Stimulated activated CD8-positive, alpha-beta memory T cell treated with anti-CD3 and anti-CD28 coated beads, Interleukin-4, amount 100 ng/mL, for 4 hours (primary cell): ENCODE results near the gene SACM1L.

ENCODE experiments used
- DNase-seq, 2 donors: peaks; one replicate each; pipeline ENCODE4 v3.0.0-alpha.2; 2020; ENCODE audit warnings: low read depth in 2 of 2, low spot score in 1 of 2

Gene SACM1L

DNA sequence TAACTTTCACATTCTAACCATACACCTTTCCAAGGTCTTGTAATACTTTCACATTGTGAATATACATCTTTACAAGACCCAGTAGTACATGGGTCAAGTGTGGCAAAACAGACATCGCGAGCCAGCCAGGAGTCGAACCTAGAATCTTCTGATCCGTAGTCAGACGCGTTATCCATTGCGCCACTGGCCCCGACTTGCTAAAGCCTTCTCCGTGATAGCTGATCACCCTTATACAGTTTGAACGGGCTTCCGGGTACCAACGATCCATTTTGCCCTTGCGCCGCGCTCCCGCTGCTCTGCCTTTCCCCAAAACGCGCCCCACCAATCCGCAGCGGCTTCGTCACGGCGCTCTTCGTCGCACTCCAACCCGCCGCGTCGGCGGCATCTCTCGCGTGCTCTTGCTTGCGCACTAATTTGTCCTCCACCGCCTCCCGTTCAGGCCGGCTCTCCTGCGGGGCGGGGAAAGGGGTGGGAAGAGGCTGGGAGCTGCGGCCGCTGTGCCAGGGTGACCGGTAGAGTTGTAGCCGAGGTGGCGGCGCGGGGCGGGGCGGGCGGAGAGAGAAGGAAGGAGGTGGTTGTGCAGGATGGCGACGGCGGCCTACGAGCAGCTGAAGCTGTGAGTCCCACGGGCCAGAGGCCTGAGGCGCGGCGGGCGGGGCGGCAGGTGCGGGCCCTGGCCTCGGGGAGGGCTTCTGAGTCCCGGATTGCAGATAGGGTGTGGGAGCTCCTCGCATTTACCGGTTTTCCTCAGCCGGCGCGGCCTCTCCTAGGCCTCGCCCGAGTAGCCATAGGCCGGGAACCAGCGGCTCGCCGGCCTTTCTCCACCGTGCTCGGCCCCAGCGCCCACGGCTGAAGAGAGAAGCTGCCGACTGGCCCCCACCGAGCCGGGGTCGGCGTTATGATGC lies at the start of gene SACM1L:
TSS of gene SACM1L (plus strand) at position 515 of the 905 bp plus-strand sequence. CDS start at position 585, 70 bp downstream.
- DNase-seq = peak; percentile 91 to 92

DNA sequence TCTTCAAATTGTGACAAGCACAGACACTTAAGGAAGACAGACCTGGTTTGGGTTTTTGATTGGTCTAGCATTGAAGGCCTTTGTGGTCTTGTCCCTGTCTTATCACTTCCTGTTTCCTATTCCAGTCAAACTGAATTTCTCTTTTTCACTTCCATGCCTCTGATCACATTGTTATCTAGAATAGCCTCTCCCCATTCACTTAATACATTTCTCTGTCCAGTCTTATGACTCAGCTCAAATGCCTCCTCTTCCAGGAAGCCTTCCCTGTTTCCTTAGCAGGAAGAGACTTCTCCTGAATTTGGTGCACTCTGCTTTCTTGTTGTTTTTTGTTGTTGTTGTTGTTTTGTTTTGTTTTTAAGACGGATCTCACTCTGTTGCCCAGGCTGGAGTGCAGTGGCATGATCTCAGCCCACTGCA lies 49.1 kb upstream of the SACM1L start:
- DNase-seq = no peak

- DNase-seq = no peak
Measured at GRCh38 chr3:45640724-45641361, 48.4 kb upstream of the SACM1L start.

GRCh38 chr3:45641756-45642155 lies 47.4 kb upstream of the SACM1L start:
- no peak for DNase-seq

GRCh38 chr3:45642731-45643152 lies 46.5 kb upstream of the SACM1L start:
- no peak for DNase-seq

DNA sequence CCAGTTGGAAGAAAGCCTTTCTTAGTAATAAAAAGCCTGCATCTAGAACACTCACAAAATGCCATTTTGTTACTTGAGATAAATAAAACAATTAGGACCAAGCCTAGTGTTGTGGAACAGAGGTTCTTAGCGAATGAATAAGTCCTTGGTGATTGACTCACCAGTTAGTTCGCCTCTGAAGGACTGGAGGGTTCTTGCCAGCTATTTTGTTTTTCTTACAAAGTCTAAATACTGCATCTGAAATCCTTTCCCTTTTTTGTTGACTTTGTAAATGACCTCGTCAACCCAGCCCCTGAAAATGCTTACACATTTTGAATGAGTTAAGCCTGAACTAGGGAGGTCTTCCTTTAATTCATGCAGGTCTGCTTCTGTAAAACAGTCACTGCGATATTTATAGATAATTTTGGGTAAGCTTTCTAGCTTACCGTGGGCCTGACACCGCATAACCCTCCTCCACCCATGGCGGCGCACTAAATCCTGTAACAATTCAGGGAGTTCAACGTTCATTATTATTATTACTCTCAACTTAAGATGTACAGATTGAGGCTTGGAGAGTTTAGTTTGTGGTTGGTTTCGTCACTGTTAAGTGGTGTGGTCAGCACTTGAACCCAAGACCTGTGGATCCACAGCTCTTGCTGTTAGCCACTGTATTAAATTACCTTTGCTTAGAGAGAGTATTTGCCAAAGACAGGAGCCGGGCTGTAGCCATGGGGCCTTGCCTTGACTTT lies 45.0 kb upstream of the SACM1L start:
- no peak for DNase-seq

DNA sequence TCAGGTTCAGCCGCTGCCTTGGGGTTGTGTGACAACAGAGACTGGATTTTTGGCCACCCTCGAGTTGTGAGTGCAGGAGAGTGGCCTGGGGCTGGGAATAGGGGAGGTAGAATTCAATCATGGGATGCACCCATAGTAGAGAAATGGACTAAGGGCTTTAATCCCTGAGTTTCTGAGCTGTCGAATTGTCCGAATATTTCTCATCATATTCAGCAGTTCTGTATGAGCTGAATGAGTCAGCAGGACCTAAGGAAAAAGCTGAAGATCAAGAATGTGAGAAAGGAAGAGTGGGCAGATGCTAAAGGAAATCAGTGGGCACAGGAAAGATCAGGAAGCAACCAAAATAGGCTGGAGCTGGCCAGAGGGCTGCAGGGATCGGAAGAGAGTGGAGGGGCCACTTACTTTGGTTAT lies 44.4 kb upstream of the SACM1L start:
- no peak for DNase-seq

DNA sequence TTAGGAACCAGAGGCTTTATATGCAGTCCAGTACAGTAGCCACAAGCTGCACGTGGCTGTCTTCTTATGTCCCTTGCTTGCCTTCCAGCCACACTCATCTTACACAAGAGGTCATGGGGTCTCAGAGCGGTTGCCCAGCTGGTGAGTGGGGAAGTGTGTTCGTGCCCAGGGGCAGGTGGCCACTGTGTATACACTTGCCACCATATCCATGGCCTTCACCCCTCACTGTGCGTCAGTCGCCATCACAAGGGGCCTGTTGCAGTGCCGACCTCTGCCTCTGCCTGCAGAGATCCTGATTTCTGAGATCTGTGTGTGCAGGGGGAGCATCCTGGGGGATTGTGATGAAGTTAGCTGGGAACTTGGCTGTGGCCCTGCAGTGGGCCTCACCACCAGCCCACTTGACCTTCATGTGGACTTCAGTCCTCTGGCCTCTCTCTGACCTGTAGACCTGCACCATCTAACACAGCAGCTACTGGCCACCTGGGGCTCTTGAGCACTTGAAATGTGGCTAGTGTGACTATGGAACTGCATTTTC lies 43.1 kb upstream of the SACM1L start:
- DNase-seq = no peak

DNA sequence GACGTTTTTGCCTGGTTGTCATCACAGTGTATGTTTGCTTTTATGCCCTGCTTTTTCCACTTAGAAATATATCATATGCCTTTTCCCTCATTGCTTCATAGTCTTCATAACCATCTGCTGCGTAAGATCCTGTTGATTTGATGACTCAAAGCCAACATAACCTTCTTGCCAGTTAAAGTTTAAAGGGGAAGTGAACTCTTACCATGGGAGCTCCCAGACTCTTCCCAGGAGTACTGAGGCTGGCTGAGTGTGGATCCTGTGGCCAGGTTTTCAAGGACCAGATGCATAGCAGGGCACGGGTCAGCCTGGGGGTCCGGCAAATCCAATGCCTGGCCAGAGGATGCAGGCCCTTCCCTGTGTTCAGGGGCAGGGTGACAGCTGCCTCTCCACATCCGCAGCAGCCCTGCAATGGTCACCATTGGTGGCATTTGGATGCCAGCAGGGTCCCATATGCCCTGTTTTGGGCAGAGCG lies 42.0 kb upstream of the SACM1L start:
- no peak for DNase-seq

- no peak for DNase-seq
Measured at GRCh38 chr3:45653205-45653604, 36.0 kb upstream of the SACM1L start.

DNA sequence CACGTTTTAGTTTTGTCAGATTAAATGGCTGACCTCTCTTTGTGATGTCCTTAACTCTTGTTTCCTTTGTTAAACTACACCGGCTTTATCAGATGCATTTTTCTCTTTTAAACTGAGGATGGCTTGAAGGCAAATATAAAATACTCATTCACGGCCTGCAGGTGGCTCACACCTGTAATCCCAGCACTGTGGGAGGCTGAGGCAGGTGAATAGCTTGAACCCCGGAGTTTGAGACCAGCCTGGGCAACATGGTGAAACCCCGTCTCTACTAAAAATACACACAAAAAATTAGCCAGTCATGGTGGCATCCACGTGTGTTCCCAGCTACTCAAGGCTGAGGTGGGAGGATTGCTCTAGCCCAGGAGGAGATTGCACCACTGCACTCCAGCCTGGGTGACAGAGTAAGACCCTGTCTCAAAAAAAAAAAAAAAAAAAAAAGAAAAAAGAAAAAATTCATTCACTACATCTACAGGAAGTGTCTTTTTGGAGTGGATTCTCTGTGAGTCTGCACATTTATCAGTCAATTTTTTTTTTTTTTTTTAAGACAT lies 34.7 kb upstream of the SACM1L start:
- DNase-seq = no peak

DNA sequence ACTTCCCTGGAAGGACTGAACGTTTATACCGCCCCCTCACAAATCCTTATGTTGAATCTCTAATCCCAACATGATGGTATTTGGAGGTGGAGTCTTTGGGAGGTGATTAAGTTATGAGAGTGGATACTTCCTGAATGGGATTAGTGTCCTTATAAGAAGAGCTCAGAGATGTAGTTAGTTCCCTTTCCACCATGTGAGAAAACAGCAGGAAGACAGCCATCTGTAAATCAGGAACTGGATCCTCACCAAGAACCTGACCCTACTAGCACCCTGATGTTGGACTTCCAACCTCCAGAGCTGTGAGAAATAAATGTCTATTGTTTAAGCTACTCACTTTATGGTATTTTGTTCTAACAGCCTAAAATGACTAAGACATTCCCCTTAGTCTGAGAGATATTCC lies 33.3 kb upstream of the SACM1L start:
- no peak for DNase-seq

DNA sequence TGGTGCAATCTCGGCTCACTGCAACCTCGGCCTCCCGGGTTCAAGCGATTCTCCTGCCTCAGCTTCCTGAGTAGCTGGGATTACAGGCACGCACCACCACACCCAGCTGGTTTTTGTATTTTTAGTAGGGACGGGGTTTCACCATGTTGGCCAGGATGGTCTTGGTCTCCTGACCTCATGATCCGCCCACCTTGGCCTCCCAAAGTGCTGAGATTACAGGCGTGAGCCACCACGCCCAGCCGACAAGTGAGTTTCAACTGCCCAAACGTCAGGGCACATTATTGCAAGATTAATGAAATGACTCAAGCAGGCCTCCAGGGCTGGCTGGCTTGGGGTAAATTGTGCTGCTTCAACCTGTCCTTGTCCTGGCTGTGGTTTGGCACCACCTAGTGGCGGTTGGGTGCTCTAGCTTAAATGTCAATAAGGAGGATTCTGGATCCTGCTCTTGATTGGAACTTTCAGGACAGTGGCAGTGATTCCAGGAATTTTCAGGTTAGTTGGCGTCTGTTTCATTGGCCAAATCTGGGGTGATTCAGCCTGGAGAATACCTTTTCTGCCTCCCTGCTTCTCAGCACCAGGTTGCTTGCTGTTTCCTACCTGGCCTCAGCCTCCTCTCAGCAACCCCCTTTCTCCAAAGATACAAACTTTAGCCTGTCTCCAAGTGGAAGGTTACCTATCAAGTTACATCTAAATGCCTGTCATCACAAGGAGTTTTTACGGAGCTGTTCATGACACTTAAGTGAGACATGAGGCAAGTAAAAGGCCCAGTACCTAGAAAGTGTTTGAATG lies 32.4 kb upstream of the SACM1L start:
- DNase-seq = peak; percentile 72 to 78

- DNase-seq = no peak
Measured at GRCh38 chr3:45657853-45658252, 31.3 kb upstream of the SACM1L start.

- DNase-seq = no peak
Measured at GRCh38 chr3:45659661-45660566, 29.3 kb upstream of the SACM1L start.

- DNase-seq = no peak
Measured at GRCh38 chr3:45660567-45660901, 28.7 kb upstream of the SACM1L start.

DNA sequence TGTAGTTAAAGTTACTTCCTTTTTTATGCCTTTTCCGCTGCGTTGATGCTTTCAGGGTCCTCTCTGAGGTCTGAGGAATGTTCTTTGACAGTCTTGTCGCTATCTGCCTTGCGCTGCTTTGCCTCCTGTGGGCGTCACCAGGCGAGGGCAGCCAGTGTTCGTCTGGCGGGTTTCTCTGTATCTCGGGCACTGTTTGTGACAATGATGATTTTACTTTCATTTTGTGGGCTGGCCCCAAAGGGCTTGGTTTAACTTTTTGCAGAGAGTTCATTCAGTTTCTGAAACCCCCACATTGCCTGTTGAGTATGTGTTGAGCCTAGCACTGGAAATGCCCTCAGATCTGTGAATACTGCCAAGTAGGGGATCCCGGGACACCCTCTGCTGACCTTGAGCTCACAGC lies 24.6 kb upstream of the SACM1L start:
- DNase-seq = peak; percentile 48 to 58

- DNase-seq = peak; percentile 20 to 21
Measured at GRCh38 chr3:45665101-45665572, 24.1 kb upstream of the SACM1L start.

GRCh38 chr3:45666757-45667431 lies 22.3 kb upstream of the SACM1L start:
- DNase-seq = no peak
